A549 treated with AZD9567 at 1 μM for 4 hours (cell line): Measurements from ENCODE around the gene UCN3. TPM values are rescaled to one million over a fixed set of nuclear protein-coding genes. Genes with fewer than 3 reads are reported as not detected.

Experiments used
- total RNA-seq: library from RNA; stranded (reverse); fragments of 200-300 nt; extraction: Qiagen RNA extraction; gene quantifications from 5 replicates; pipeline ENCODE4 v1.2.3, GENCODE V29; 2022; ENCODE audit not compliant: insufficient read depth

Gene UCN3
- not detected in 5 replicates for total RNA-seq

GRCh38 chr10:5364890-5365338, at the start of gene UCN3:
UCN3 (plus strand) TSS chr10:5364966; CDS start chr10:5373721, 8,755 bp downstream.

GRCh38 chr10:5404208-5405041, 39.7 kb downstream of the UCN3 start, which contains the start of gene TUBAL3:
TUBAL3 (minus strand) TSS chr10:5404828; CDS start chr10:5404792, 36 bp downstream.

GRCh38 chr10:5412277-5412941, 47.6 kb downstream of the UCN3 start, which contains the start of gene NET1:
NET1 (plus strand) TSS chr10:5412557; CDS start chr10:5412693, 136 bp downstream.

Other genes with a start within 250 kb of the UCN3 start
- 0.10 to 0.14 TPM (median 0.12 TPM) in 4 of 5 replicates, not detected in the other for gene AKR1C8, start 179.8 kb upstream of the UCN3 start, total RNA-seq
- 0.17 to 0.41 TPM (median 0.27 TPM) in 4 of 5 replicates, not detected in the other for gene AKR1C4, start 168.1 kb upstream of the UCN3 start, total RNA-seq
- 0.18 to 1.8 TPM (median 0.29 TPM) in 5 replicates for gene TUBAL3, start 39.9 kb downstream of the UCN3 start, total RNA-seq
- gene NET1, start 47.6 kb downstream of the UCN3 start, total RNA-seq: 38.5 to 67.6 TPM (median 47.0 TPM) in 5 replicates
- gene CALML5, start 134.6 kb downstream of the UCN3 start, total RNA-seq: not detected in 5 replicates
- gene CALML3, start 160.0 kb downstream of the UCN3 start, total RNA-seq: 0.02 TPM in 1 of 5 replicates, not detected in the others